ENCODE data around the gene DYNLT2B.
"Not testable (repeated sequence)": the region's sequence is repeated elsewhere in the genome, so short reads cannot be mapped to it uniquely, and the experiment has no call there.

Gene DYNLT2B

GRCh38 chr3:196268284-196269163 is 49.5 kb downstream of the DYNLT2B start:
- no peak overlapping the region for H3K4me3 ChIP-seq (ENCODE audit: low read length)
- no peaks in the 10 kb centered on the region for H3K27me3 ChIP-seq (ENCODE audit: control insufficient read depth, insufficient read depth, low read length)
- H3K9ac ChIP-seq (ENCODE audit: low read depth, low read length), result no peak overlapping the region
- H3K36me3 ChIP-seq (ENCODE audit: insufficient read depth, low read length), result peaks cover 37% of the 10 kb centered on the region
- no peaks in the 10 kb centered on the region for H3K9me3 ChIP-seq (replicated peaks; ENCODE audit: low read length)
- H3K4me2 ChIP-seq (ENCODE audit: low read length), result no peak overlapping the region
- H3K4me1 ChIP-seq (ENCODE audit: control insufficient read depth, insufficient read depth, low read length), result peaks cover 10% of the 10 kb centered on the region

- Histone ChIP-seq H3K27me3 (ENCODE audit: control insufficient read depth, insufficient read depth, low read length) (no peaks in the 10 kb centered on the region), H3K9ac (ENCODE audit: low read depth, low read length) (no peak overlapping the region), H3K36me3 (ENCODE audit: insufficient read depth, low read length) (peaks cover 23% of the 10 kb centered on the region), H3K9me3 (replicated peaks; ENCODE audit: low read length) (no peaks in the 10 kb centered on the region), H3K4me3 (ENCODE audit: low read length) (no peak overlapping the region), H3K4me1 (ENCODE audit: control insufficient read depth, insufficient read depth, low read length) (peaks cover 8% of the 10 kb centered on the region), H3K4me2 (ENCODE audit: low read length) (no peak overlapping the region)
Measured at GRCh38 chr3:196263819-196264218, 54.2 kb downstream of the DYNLT2B start.

GRCh38 chr3:196260784-196261183 is 57.3 kb downstream of the DYNLT2B start:
- Histone ChIP-seq H3K36me3 (ENCODE audit: insufficient read depth, low read length) (peaks cover 32% of the 10 kb centered on the region), H3K4me2 (ENCODE audit: low read length) (no peak overlapping the region), H3K4me3 (ENCODE audit: low read length) (no peak overlapping the region), H3K9ac (ENCODE audit: low read depth, low read length) (no peak overlapping the region), H3K27me3 (ENCODE audit: control insufficient read depth, insufficient read depth, low read length) (no peaks in the 10 kb centered on the region), H3K4me1 (ENCODE audit: control insufficient read depth, insufficient read depth, low read length) (no peaks in the 10 kb centered on the region), H3K9me3 (replicated peaks; ENCODE audit: low read length) (no peaks in the 10 kb centered on the region)

GRCh38 chr3:196255776-196256175 is 62.3 kb downstream of the DYNLT2B start:
- Histone ChIP-seq H3K36me3 (ENCODE audit: insufficient read depth, low read length) (peaks cover 31% of the 10 kb centered on the region), H3K4me1 (ENCODE audit: control insufficient read depth, insufficient read depth, low read length) (no peaks in the 10 kb centered on the region), H3K4me3 (ENCODE audit: low read length) (no peak overlapping the region), H3K9me3 (replicated peaks; ENCODE audit: low read length) (no peaks in the 10 kb centered on the region), H3K27me3 (ENCODE audit: control insufficient read depth, insufficient read depth, low read length) (no peaks in the 10 kb centered on the region), H3K9ac (ENCODE audit: low read depth, low read length) (no peak overlapping the region), H3K4me2 (ENCODE audit: low read length) (no peak overlapping the region)

- no peaks in the 10 kb centered on the region for H3K4me1 ChIP-seq (ENCODE audit: control insufficient read depth, insufficient read depth, low read length)
- H3K36me3 ChIP-seq (ENCODE audit: insufficient read depth, low read length), result peaks cover 29% of the 10 kb centered on the region
- no peak overlapping the region for H3K4me2 ChIP-seq (ENCODE audit: low read length)
Measured at GRCh38 chr3:196254376-196255283, 63.4 kb downstream of the DYNLT2B start.

GRCh38 chr3:196251918-196252317 is 66.1 kb downstream of the DYNLT2B start:
- Histone ChIP-seq H3K36me3 (ENCODE audit: insufficient read depth, low read length) (peaks cover 30% of the 10 kb centered on the region), H3K9me3 (replicated peaks; ENCODE audit: low read length) (no peaks in the 10 kb centered on the region), H3K4me2 (ENCODE audit: low read length) (no peak overlapping the region), H3K27me3 (ENCODE audit: control insufficient read depth, insufficient read depth, low read length) (no peaks in the 10 kb centered on the region), H3K4me3 (ENCODE audit: low read length) (no peak overlapping the region), H3K9ac (ENCODE audit: low read depth, low read length) (no peak overlapping the region), H3K4me1 (ENCODE audit: control insufficient read depth, insufficient read depth, low read length) (no peaks in the 10 kb centered on the region)

More at GRCh38 chr3:196254376-196255283, 63.4 kb downstream of the DYNLT2B start:
- H3K4me3 ChIP-seq (ENCODE audit: low read length), result no peak overlapping the region
- H3K9ac ChIP-seq (ENCODE audit: low read depth, low read length), result no peak overlapping the region
- no peaks in the 10 kb centered on the region for H3K27me3 ChIP-seq (ENCODE audit: control insufficient read depth, insufficient read depth, low read length)
- H3K9me3 ChIP-seq (replicated peaks; ENCODE audit: low read length), result no peaks in the 10 kb centered on the region

GRCh38 chr3:196246612-196247308 is 71.3 kb downstream of the DYNLT2B start:
- Histone ChIP-seq H3K9me3 (replicated peaks; ENCODE audit: low read length) (no peaks in the 10 kb centered on the region), H3K4me2 (ENCODE audit: low read length) (no peak overlapping the region), H3K9ac (ENCODE audit: low read depth, low read length) (no peak overlapping the region), H3K4me1 (ENCODE audit: control insufficient read depth, insufficient read depth, low read length) (no peaks in the 10 kb centered on the region), H3K27me3 (ENCODE audit: control insufficient read depth, insufficient read depth, low read length) (no peaks in the 10 kb centered on the region), H3K4me3 (ENCODE audit: low read length) (no peak overlapping the region), H3K36me3 (ENCODE audit: insufficient read depth, low read length) (peaks cover 27% of the 10 kb centered on the region)

GRCh38 chr3:196244166-196244565 is 73.9 kb downstream of the DYNLT2B start:
- not testable (repeated sequence) for H3K9me3 ChIP-seq (replicated peaks; ENCODE audit: low read length); H3K4me2 ChIP-seq (ENCODE audit: low read length); H3K4me1 ChIP-seq (ENCODE audit: control insufficient read depth, insufficient read depth, low read length); H3K9ac ChIP-seq (ENCODE audit: low read depth, low read length); H3K4me3 ChIP-seq (ENCODE audit: low read length); H3K27me3 ChIP-seq (ENCODE audit: control insufficient read depth, insufficient read depth, low read length)
- peaks cover 39% of the 10 kb centered on the region for H3K36me3 ChIP-seq (ENCODE audit: insufficient read depth, low read length)

- Histone ChIP-seq H3K9me3 (replicated peaks; ENCODE audit: low read length) (no peaks in the 10 kb centered on the region), H3K4me1 (ENCODE audit: control insufficient read depth, insufficient read depth, low read length) (no peaks in the 10 kb centered on the region), H3K4me3 (ENCODE audit: low read length) (no peak overlapping the region), H3K27me3 (ENCODE audit: control insufficient read depth, insufficient read depth, low read length) (no peaks in the 10 kb centered on the region), H3K9ac (ENCODE audit: low read depth, low read length) (no peak overlapping the region), H3K4me2 (ENCODE audit: low read length) (no peak overlapping the region), H3K36me3 (ENCODE audit: insufficient read depth, low read length) (peaks cover 52% of the 10 kb centered on the region)
Measured at GRCh38 chr3:196241704-196242103, 76.3 kb downstream of the DYNLT2B start.
